K562 (cell line): ENCODE measurements around the gene SFTPB.

Experiments used
- FOXK2 ChIP-seq, 2 experiments: fragments of 450-650 bp; IDR thresholded peaks in 1 of 2; conservative IDR thresholded peaks in 1 of 2; 2 replicates each; pipeline ENCODE4 v1.6.1; 2016; ENCODE audit warnings: low read depth in 2 of 2, mild to moderate bottlenecking in 1 of 2
- KDM1A ChIP-seq, 2 experiments: fragments of 450-650 bp; IDR thresholded peaks; 2 replicates each; pipeline ENCODE4 v1.6.1; 2016; ENCODE audit warnings: mild to moderate bottlenecking in 2 of 2
- NR2C1 ChIP-seq, 2 experiments: fragments of 450-650 bp; IDR thresholded peaks; 2 replicates each; pipeline ENCODE4 v1.6.1; 2017; ENCODE audit warnings: mild to moderate bottlenecking in 2 of 2, antibody characterized with exemption in 1 of 2, inconsistent platforms in 1 of 2, missing compliant biosample characterization in 1 of 2, missing genetic modification characterization in 1 of 2
- ZNF197 ChIP-seq: fragments of 200-800 bp; sonication (Bioruptor generic); IDR thresholded peaks from 2 replicates; pipeline ENCODE4 v1.6.1; 2016; ENCODE audit warnings: low read depth, missing genetic modification characterization, missing compliant biosample characterization

DNA sequence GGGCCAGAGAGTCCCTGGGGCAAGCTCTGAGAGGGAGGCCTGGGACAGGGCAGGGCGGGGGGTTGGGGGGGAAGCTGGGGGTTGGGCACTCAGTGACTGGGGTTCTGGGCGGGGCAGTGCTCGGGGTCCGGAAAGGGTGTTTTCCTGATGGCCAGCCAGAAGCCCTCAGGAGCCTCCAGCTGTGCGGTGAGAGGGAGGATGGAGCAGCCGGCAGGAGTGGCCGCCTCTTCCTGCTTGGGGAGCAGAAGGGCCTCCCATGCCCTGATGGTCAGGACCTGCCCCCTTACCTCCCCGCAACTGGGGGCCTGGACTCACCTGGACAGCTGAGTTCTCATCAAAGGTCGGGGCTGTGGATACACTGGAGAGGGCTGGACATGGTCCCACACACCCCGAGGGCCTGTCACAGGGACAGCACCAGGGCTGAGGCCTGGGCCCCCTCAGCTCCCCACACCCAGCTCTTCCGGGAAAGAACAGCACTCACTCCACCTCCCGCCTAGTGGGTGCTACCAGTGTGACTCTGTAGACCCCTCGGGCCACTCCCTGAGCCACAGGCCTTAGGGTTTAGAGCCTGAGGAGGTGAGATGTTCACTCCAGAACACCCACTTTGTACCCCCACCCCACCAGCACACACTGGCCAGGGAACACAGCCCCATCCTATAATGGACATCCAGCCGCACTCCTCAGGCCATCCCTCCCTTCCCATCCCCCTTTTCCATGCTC lies 6.7 kb downstream of the SFTPB start:
- no peak for TF ChIP-seq KDM1A (IDR thresholded peaks at IDR 0.05)
- no peak for TF ChIP-seq NR2C1 (IDR thresholded peaks at IDR 0.05)
- TF ChIP-seq NR2C1 (tag; IDR thresholded peaks at IDR 0.05): no peak
- no peak for TF ChIP-seq ZNF197 (CRISPR knock-in tag)
- no peak for TF ChIP-seq FOXK2 (conservative IDR thresholded peaks at IDR 0.05 in 1 of 2, IDR thresholded peaks at IDR 0.05 in 1 of 2; ENCODE audit: low read depth in 2 of 2)
